Stimulated activated CD4-positive, alpha-beta T cell treated with anti-CD3 and anti-CD28 coated beads, Interleukin-2, amount 100 ng/mL, for 4 hours (primary cell): ENCODE results near the gene LHFPL6.

ENCODE experiments used
- DNase-seq: peaks from one replicate; pipeline ENCODE4 v3.0.0-alpha.2; 2020; ENCODE audit warnings: low read depth

Gene LHFPL6

DNA sequence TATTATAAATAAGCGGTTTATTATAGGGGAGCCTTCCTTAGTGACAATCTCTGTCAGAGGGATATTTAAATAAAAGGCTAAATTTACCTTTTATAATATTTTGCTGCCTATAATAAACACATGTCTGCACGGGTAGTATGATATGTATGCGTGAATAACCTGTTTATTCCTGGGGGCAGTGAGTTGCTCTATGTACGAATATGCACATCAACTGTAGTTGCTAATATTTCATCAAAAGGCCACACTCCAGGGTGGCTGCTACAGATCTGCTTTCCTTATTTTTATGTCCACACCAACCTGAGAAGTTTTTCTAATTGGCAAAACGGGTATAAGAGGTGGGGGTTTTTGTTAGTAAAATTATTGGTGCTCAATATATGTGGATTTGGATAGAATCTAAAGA lies 192.0 kb downstream of the LHFPL6 start:
- no peak for DNase-seq

DNA sequence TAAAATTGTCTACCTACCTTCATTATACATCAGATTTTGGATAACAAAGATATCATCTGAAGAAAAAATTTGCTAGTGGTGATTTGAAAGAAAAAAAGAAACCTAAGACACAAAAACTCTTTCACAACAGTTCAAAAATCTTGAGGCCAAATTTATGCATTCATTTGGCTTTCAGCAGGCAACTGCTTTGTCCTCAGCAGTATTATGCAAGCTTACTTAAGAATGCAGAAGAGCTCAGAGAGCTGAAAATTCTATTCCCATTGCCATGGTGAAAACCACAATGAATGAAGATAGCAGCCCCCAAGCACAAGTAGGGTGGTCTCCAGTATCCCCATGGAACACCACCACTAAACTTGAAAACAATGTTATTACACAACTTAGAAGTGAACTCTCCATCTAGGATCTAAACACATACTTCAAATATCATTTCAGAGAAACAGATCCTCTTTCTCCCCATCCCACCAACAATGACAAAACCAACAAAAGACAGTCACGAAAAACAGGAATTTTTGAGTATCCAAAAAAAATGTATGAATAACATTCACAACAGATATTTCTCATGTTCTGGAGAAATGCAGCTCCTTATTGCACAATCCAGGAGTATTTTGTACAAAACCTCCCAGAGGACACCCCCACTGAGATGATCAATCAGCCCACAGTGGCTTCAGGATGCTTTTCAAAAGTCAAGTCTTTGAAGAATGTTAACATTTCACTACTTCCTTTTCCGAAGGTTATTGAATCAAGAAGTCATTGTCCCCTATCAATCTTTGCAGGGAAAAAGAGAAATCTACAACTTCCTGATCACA lies 192.7 kb downstream of the LHFPL6 start:
- no peak for DNase-seq

DNA sequence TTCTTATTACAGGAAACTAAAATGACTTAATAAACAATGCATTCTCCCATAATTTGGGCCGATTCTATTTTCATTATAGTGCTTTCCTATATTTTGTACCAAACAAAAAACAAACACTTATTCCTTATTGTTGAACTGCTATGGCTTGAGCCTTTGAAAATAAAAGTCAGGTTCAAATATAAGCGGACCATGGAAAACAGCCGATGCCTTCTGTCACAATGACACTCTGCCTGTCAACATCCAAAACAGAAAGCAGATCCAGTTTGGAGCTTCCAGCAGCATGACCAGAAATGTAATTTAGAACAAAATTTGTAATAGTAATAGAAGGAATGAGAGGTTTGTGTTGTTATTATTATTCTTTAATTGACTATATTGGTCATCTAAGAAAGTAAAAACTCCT lies 194.5 kb downstream of the LHFPL6 start:
- no peak for DNase-seq

DNA sequence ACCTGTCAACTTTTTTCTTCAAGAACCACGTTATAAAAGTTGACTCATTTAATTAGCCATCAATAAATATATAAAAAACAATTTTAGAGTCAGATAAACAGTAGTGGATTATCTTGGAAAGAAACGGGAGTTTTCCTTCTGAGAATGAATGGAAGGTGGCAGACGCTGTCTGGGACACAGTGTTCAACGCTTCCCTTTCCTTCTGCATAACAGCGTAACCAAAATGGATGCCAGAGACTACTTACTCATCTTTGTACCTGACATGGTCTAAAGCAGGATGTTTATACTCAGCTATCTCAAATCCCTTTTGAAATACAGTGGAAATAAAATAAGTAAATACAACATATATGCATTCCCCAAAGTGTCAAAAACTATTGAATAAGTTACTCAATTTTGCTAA lies 195.2 kb downstream of the LHFPL6 start:
- DNase-seq = no peak

DNA sequence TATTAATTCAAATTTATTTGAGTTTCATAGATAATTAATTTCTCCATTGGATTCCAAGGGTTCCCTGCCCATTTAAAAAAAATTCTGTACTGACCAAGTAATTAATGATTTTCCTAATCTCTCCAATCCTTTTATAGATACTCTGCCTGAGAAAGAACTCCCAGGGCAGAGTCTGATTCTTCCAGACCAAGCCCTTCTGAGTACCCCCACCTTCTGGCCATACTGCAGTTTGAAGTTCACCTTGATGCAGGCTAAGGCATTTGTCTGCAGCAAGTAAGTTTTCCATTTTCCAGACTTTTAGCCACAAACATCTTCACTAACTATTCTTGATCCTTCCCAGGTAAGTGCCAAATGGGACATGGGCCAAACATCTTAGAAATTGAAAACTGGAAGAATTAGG lies 195.9 kb downstream of the LHFPL6 start:
- DNase-seq = no peak

DNA sequence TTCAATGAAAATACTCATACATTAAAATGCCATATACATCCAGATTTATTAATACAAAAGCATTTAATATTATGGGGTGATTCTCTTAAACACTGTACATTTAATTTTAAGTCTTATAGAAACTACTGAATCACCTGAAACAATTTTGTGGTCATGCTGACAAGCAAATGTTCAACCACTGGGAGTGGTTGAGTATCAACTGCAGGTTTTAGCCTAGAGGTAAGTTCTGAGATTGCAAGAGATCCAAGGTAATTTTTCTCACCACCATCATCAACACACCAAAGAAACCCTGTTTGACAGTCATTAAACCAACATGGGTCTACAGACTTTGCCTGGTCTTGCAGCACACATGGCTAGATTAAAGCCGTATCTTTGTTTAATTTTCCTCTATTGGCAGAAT lies 196.3 kb downstream of the LHFPL6 start:
- DNase-seq = no peak

DNA sequence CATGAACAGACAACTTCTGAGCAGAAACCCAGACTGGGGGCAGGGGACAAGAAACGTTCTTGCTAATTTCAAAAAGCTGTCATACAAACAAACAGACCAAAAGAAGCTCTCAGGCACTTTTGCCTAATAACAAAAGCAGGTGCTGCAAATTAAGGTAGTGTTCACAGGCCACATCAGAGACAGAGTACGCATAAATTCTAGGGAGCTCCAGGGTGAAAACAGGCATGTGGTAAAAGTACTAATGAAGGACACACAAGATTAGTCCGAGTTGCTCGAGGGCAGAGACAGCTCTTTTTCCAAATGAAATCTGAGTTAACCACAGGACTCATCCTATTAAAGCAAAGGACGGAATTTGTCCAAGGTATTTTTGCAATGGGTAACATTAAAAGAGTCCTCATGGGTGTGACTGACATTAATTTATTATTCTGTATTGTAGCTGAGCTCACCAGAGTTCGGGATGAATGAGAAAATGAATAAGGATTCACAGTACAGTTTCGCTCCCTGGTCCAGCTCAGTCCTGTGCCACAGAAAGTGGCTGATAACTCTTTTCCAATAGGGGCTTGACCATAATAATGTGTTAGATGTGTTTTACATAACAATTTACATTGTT lies 197.3 kb downstream of the LHFPL6 start:
- DNase-seq = no peak

DNA sequence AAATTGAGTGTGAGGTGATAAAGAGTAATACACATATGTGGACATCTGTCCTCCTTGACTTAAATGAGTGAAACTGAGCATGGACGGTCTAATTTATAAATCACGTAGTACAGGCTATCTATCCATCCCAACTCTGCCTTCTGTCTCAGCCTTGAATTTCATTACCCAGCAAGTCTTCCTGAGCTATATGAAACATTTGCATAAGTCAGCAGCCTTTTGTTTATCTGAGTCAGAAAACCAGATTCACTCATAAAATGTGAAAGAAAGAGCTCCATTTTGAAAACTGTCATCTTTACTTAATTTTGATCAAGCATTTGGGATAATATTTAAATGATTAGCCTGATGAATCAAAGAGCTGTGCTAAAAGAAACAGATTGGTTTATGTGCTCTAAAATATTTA lies 197.9 kb downstream of the LHFPL6 start:
- no peak for DNase-seq

DNA sequence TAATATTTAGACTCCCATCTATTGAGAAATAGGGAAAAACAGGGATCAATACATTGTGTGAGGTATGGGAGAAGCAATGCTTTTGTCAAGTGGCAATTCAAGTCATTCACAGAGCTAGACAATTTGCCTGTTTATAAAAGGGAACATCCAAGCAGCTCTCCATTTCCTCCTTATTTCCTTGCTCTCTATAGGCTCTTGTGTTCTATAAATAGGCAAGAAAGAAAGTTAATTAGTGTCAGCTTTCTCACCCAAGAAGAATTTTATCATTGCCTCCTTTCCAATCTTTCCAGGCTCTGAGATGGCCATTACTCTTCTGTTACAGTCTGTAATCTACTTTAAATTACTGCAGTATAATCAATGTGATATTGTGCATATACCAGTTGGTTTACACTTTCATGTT lies 199.9 kb downstream of the LHFPL6 start:
- no peak for DNase-seq

DNA sequence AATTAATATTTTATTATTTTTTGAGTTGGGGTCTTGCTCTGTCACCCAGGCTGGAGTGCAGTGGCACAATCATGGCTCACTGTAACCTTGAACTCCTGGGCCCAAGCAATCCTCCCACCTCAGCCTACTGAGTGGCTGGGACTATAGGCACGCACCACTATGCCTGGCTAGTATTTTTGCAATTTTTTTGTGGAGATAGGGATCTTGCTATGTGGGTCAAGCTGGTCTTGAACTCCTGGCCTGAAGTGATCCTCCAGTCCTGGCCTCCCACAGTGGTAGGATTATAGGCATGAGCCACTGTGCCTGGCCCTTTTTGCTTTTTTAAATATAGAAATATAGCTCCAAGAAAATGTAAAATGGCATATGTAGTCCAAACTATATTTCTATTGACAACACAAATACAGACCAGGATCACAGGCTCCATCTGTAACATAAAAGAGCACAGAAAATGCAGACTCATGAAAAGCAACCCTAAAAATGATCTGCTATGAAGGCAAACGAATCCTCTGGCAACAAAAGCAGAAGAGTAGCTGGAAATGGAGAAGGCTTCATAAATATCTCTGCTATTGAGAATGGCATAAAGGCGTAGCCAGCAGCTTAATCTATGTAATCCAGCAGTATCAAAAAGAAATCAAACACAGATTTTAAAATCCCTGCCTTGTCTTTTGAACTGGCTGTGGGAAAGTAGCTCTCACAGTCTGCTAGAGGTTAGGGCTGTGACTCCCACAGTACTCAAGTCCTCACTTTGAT lies 200.6 kb downstream of the LHFPL6 start:
- no peak for DNase-seq

DNA sequence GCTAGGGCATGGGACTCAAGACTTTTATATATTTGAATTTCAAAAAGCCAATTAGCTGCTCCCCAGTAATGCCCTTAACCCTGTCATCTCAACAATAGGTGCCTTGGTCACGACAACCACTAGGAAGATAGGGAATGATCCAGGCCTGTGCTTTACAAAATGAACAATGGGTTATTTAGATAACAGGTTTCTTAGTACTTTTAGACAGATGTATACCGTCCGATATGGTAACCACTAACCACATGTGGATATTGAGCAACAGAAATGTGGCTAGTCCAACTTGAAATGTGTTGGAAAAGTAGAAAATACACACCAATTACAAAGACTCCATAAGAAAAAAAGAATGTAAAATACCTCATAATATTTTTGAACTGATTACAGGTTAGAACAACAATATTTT lies 201.2 kb downstream of the LHFPL6 start:
- DNase-seq = no peak

DNA sequence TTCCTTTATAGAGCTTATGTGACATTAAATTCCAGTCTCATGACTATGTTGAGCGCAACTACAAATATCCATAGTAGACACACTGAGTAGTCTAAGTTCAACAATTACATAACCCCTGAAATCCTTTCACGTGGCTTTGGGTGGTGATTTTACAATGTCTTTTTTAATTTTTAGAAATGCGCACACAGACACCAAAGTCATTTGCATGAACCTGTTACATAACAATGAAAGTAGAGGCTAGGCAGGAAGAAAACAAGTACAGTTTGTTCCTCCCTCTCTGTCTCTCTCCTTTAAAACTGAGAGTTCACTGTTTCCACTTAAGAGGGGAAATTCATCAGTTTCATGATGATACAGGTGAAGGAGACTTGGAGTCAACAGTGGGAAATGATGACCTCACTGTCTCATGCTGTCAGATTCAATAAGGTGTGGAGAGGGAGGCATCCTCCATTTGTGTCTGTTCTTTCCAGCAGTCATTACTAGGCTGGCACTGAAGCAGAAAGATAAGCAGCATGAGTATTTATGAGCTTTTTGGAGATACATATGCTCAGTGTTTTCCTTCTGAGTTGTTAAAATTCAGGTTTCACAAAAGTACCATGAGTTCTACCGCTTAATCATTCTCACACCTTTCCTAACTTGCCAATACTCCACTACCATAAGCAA lies 201.8 kb downstream of the LHFPL6 start:
- DNase-seq = no peak

DNA sequence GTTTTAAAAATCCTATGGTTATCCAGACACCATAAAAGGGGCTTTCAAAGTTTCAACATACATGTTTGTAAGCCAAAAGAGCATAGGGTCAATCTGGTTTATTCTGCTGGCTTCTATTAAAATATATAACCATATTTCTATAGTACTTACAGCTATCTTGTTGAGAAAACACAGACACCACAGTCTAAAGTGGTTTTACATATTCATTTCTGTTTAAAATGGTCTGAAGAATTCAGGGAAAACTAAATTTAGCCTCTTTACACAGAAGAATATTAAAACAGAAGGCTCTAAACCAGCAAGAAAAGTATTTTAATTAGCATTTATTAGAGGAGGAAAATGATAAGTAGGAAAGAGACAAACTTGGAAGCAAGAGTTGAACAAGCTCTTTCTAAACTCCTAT lies 203.9 kb downstream of the LHFPL6 start:
- DNase-seq = no peak

DNA sequence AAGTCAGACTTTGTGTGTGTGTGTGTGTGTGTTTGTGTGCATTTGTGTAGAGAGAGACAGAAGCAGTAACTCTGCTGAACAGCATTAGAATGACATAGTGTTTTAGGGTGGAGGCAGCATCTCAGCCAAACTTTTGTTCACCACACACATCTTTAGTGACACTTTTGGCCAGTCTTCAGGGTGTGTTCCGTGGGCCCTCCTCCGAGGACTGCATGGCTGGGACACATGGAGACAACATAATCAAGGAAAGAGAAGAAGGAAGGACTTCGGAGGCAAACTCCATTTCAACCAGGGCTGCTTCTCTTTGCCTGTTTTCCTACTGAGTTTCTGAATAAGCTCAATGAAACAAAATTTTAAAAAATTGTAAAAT lies 205.1 kb downstream of the LHFPL6 start:
- DNase-seq = no peak

DNA sequence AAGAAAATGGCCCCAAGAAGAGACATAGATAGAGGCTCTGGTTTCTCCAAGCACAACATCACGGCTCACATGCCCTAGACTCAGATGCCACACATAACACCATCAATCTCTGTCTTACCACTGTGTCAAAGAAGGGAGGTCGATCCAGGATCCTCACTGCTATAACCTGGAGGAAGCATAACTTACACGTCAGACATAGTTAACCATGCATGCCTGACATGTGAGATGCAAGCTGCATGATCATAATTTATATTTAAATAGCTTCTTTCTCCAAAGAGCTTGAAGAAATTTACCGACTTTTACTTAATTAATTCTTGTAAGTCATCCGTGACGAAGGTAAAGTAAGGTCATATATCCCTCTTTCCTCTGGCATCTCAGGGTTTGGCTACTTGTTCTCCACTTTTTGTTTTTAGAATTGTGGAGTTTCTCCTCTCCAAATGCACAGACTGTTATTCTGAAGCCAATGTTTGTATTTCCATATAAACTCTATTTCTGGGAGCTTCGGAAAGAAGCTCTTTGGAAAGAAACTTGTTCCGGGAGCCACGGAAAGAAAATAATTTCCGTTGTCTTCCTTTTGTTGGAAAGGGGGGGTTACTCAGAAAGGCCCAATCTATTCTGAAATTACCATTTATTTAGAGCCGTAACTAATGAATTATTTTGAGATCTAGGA lies 205.6 kb downstream of the LHFPL6 start:
- no peak for DNase-seq

DNA sequence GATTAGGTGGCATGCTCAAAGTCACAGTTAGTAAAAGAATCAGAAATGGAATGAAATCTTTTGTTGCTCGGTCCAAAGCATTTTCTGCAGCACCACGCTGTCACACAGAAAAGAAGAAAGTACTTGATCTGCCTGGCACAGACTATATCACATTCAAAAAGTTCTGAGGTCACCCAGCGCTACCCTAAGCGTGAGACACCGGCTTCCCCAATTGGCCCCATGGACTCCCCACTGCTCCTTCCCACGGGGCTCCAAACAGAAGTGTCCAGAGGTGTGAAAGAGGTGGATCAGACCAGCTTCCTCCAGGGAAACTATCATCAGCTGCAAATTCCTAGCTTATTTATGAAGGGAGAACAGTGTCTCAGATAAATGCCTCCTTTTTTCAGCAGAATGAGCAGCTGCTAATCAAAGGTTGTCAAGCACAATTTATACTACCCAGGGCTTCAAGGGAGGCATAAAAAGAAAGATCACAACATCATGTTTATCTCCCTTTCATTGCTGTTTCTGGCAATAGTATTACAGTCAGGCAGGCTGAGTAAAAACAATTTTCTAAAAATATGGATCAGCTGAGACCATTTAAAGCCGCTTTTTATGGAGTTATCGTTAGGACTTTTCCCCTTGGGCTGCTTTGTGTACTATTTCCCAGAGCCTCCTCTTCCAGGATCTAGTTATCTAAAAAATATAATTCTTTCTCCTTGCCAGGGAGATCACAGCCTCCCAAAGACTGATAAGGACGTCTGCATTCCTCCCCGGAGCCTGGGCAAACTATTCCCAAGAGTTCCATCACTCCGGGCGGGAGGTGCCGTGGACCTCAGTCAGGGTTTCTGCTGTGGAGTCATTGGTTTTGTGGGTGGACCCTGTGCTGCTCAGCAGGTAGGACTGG lies 208.0 kb downstream of the LHFPL6 start:
- no peak for DNase-seq

DNA sequence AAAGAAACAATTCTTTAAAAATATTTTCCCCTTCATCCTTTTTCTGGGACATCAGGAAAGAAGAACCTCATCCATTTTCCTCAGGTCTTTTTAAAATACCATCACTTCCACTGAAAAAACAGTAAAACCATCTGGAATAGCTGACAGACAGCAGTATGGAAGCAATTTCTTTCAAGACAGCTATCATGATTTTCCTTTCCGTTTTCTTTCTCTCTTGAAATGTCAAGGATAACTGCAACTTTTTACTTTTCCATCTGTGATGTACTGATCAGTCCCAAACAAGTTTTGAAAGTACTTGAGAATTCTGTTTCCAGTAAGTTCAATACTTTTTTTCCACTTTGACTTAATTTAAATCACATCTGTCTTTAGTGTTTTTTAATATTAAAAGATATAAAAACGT lies 211.2 kb downstream of the LHFPL6 start:
- DNase-seq = no peak

DNA sequence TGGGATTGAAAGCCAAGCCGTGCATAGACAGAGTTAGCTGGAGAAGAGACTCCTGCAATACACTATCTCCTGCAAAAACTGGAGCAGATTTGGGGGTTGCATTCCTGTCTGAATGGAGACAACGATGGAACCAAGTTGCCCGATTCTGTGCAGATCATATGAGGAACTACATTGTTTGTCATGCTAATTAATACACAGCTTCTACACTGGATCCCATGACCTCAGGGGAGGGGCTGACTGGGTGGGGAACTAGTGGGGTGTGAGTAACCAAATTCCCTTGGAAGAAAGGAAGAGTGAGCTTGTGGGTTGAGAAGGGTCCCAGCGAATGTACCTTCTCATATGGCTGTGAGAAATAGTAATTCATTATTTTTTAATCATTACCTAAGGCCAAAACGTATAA lies 214.0 kb downstream of the LHFPL6 start:
- no peak for DNase-seq

DNA sequence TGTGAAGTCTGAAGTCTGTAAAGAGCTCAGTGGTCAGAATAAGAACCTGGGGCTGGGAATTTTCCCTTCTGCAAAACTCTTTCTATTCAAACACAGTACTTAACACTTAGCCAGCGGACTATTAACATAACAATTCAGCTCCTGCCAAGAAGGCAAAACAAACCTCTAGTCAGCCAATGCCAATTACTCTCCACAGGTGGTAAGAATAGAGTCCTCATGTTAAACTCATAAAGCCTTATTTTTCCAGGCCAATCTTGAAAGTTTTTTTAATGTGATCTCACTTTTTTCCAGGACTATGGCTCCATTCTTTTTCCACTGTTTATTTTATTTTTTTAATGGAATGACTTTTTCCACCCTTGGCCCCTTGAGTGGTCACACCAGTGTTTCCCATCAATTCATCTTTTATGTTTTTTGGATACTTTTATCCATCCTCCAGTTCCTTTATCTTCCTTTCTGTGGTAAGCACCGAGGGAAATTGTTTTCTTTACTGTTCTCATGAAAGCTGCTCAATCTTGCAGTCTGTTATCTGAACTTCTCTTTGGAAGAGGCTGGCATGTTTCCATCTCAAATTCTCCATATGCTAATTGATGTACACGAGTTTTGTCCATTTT lies 217.3 kb downstream of the LHFPL6 start:
- no peak for DNase-seq

DNA sequence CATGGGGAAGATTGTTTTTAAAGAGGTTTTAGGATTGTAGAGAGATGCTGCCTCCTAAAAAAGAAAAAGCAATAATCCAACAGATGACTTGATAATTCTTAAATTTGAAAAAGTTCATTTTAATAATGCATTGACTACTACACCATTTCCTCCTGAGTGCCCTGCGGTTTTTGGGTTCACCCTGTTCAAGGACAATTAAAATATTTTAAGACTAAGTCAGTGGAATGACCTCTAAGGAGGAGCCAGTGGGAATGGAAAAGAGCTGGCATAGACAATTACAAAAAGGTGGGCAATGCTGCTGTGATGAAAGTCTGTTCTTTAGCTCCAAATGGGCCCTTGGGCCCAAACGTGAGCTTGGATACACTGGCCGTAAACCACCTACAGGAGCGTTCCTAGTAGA lies 217.8 kb downstream of the LHFPL6 start:
- DNase-seq = no peak

DNA sequence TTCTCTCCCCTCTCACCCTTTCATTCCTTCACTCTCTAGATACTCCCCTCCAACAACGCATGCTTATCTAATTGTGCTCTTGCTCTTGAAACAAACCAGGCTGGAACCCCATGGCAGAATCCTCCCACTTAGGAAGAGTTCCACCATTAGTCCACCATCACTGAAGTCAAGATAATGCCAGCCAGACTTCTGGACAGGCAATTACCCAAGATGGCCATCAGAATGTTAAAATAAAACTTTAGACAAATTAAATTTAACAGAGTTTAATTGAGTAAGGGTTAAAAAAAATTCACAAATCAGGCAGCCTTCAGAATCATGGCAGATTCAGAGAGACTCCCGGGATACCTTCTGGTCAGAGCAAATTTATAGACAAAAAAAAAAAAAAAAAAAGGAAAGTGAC lies 221.5 kb downstream of the LHFPL6 start:
- no peak for DNase-seq
